ENCODE measurements around the gene DYSF.
A peak's percentile ranks its signal among the peaks of the same experiment; 100 is the strongest.

The DYSF gene

DNA sequence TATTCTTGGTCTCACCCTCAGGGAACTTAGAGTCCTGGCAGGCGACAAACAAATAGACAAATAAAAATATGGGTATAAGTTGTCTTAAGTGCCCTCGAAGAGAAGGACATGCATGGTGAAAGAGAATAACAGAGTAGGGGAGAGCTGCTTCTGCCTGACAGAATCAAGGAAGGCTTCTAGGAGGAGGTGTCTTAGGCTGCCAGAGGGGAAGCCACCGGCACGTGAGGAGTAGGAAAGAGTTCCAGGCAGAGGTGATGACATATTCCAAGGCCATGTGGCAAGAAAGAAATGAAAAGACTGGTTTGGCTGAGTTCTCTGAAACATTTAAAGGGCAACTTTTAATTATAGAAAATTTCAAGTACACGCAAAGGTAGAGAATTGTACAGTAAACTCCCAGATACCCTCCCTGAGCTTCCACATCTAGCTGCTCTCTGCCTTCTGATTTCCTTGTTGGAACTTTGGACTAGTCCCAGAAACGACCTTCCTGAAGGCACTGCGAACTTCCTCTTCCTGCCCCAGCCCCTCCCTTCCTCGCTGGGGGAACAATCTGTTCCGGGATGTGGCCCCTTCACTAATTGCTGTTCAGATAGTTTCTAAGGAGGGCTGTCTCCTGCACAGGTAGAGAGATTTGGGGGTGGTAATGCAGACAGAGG, 91.7 kb downstream of the DYSF start:
- H3K4me3 ChIP-seq (ENCODE audit: low read length) = no peak overlapping the region
- TF ChIP-seq, protein P1, sequence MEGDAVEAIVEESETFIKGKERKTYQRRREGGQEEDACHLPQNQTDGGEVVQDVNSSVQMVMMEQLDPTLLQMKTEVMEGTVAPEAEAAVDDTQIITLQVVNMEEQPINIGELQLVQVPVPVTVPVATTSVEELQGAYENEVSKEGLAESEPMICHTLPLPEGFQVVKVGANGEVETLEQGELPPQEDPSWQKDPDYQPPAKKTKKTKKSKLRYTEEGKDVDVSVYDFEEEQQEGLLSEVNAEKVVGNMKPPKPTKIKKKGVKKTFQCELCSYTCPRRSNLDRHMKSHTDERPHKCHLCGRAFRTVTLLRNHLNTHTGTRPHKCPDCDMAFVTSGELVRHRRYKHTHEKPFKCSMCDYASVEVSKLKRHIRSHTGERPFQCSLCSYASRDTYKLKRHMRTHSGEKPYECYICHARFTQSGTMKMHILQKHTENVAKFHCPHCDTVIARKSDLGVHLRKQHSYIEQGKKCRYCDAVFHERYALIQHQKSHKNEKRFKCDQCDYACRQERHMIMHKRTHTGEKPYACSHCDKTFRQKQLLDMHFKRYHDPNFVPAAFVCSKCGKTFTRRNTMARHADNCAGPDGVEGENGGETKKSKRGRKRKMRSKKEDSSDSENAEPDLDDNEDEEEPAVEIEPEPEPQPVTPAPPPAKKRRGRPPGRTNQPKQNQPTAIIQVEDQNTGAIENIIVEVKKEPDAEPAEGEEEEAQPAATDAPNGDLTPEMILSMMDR (conservative IDR thresholded peaks at IDR 0.05; ENCODE audit: low read depth, low read length) = no peak
- no peak for DNase-seq (ENCODE audit: low read depth)

DNA sequence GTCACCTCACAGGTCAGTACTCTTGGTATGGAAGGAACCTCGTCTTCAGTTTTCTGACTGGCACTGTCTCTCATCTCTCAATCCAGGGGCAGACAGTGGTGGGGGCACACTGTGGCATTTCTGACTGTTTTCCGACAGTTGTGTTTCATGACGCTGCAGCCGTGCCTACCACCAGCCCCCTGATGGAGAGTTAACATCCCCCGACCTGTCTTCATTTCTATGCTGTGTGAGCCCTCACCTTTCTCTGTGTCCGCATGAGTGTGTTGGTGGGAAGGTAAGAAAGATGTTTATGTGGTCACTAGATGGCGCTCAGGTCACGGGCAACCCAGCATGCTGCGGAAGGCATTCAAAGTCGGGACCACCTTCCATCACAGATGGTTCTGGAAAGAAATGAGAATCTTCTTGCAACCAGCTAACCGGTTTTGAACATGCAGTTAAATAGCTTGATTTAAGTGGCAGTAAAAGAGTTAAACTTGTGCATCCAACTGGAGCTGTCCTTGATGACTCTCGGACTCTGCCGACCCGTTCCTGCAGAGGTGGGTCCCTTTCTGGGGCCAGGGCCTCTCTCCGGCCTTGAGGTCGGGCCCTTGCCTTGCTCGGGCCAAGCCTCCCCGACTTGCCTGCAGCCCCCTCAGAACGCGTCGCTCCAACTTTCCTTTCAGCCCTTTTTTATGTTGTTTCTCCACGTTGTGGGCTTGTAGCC, 92.4 kb downstream of the DYSF start:
- H3K4me3 ChIP-seq (ENCODE audit: low read length) = no peak overlapping the region
- TF ChIP-seq, protein P1 (conservative IDR thresholded peaks at IDR 0.05; ENCODE audit: low read depth, low read length) = peak; percentile 77
- DNase-seq (ENCODE audit: low read depth) = peak; percentile 12

DNA sequence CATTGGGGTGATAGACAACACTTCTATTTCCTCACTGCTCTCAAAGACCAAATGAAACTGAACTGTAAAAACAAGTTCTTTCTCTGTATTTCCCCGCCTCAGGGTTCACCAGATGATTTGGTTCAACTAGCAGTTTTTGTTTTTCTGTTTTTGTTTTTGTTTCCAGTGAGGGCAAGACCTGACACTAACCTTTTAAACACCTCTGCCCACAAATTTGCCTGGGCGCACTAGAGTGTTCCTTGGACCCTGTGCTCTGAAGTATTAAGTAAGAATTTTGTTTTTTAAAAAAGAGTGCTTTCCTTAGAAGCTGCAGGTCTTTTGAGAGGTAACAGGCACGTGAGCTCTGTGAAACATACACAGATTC, 92.9 kb downstream of the DYSF start:
- DNase-seq (ENCODE audit: low read depth) = no peak
- TF ChIP-seq, protein P1 (conservative IDR thresholded peaks at IDR 0.05; ENCODE audit: low read depth, low read length) = no peak

DNA sequence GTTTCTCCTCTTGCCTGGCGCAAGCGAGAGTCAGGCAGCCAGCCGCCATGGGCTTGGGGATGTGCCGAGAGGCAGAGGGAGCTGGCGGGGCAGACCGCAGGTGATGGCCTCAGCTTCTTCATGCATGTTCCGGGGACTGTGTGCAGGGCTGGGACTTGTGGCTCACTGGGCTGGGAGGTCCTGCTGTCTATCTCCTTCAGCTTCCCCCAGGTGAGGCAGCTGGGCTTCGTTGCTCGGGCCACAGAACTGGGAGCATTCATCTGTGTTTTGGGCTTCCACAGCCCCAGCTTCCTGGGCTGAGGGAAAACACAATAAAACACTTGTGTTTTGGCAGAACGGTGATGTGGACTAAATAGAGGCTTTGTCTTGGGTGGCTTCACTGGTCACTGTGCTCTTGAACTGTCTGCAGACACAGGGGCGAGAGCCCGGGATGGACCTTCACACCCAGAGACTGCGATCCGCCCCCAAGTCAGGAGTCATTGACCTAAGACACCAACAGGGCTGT, 93.5 kb downstream of the DYSF start:
- no peak for DNase-seq (ENCODE audit: low read depth)
- TF ChIP-seq, protein P1 (conservative IDR thresholded peaks at IDR 0.05; ENCODE audit: low read depth, low read length) = no peak
- H3K4me3 ChIP-seq (ENCODE audit: low read length) = no peak overlapping the region

More for the DNA sequence above, 92.9 kb downstream of the DYSF start:
- H3K4me3 ChIP-seq (ENCODE audit: low read length) = no peak overlapping the region

DNA sequence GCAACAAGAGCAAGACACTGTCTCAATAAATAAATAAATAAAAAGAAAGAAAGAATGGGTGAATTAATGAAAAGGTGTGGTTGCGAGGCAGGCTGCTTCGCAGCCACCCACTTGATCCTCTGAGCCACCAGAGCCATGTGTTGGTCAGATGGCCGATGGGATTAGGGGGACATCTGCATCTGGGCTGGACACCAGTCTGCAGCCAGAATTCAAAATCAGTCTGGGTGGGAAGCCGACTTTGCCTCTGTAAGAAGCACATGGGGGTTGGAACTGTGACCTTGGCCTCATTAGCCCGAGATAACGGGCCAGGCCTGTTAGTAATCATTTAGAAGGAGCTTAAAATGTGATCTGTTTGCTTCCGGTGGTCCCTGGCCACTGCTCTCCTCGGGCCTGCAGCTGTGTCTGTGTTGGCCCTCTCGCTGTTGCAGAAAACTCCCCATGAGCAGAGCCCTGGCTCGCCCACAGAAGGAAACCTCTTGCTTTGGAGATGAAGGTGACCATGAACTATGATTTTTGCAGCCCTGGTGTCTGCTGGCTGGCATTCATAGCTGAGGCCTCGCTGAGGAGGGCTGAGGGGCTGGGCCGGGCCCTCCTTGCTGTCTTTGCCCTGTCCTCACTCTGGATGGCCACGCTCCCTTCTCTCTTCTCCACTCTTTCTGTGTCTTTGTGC, 94.4 kb downstream of the DYSF start:
- DNase-seq (ENCODE audit: low read depth) = no peak
- H3K4me3 ChIP-seq (ENCODE audit: low read length) = no peak overlapping the region
- TF ChIP-seq, protein P1 (conservative IDR thresholded peaks at IDR 0.05; ENCODE audit: low read depth, low read length) = no peak

DNA sequence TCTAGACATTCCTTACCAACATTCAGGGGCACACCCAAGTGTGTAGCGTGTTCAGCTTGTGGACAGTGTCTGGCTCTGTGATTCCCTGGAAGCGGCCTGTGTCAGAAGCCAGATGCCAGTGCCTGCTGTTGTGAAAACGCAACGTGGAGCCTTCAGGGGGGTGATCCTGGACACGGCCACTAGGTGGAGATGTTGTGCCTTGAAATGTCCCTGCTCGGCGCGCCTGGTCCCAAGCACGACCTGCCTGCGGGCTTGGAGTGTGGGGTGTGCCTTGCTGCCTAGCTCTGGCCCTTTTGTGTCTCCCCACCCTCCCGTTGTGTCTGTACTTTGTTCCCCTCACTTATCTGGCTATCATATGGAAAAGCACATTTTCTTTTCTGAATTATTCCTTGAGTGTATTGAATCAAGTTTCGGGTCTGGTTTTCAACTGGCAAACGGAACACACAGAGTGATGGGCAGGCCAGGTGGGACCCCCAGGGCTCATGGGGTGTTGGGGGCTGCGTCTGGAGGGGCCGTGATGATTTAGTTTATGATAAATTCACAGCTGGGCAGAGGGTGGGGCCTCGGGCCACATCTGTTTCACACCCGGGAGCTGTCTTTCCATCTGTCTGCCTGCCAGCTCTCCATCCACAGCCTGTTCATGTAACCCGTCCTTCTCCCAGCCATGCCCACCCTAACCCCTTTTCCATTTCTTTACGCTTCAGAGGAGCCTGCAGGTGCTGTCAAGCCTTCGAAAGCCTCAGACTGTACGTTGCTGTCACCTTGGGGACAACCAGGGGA, 95.5 kb downstream of the DYSF start:
- TF ChIP-seq, protein P1 (conservative IDR thresholded peaks at IDR 0.05; ENCODE audit: low read depth, low read length) = peak; percentile 67
- DNase-seq (ENCODE audit: low read depth) = no peak
- H3K4me3 ChIP-seq (ENCODE audit: low read length) = no peak overlapping the region
